D341Med (cell line): ENCODE data around the gene MARCHF3.
A peak's percentile ranks its signal among the peaks of the same experiment; 100 is the strongest.
"Not testable (repeated sequence)": the region's sequence is repeated elsewhere in the genome, so short reads cannot be mapped to it uniquely, and the experiment has no call there.

Experiments
- DNase-seq: peaks from one replicate; pipeline ENCODE4 v3.0.0; 2012; ENCODE audit warnings: low spot score

MARCHF3 gene

GRCh38 chr5:126847456-126847820, 182.9 kb downstream of the MARCHF3 start:
- peak; percentile 62 for DNase-seq

- no peak for DNase-seq
Measured at GRCh38 chr5:126846744-126847455, 183.5 kb downstream of the MARCHF3 start.

GRCh38 chr5:126846344-126846743, 184.0 kb downstream of the MARCHF3 start:
- DNase-seq, result no peak

DNA sequence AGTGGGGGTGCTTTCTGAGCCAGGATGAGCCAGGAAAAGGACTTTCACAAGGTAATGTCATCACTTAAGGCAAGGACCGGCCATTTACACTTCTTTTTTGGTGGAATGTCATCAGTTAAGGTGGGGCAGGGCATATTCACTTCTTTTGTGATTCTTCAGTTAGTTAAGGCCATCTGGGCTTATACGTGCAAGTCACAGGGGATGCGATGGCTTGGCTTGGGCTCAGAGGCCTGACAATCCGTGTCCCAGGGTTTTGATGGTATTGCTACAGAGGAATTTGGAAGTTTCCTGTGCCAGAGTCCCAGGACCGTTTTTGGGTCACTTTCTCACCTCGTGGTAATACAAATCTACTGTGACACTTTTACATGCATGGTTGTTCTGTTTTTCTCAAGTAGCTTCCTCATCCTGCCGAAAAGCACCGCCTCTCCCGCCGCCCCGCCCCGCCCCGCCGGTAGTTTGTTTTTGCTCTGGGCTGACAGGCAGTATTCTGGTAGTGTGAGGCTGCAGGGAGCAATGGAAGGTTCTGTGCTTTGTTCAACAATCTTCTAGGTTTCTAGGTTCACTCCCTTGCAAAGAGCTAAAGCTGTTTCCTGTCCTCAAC, 184.8 kb downstream of the MARCHF3 start:
- not testable (repeated sequence) for DNase-seq

DNA sequence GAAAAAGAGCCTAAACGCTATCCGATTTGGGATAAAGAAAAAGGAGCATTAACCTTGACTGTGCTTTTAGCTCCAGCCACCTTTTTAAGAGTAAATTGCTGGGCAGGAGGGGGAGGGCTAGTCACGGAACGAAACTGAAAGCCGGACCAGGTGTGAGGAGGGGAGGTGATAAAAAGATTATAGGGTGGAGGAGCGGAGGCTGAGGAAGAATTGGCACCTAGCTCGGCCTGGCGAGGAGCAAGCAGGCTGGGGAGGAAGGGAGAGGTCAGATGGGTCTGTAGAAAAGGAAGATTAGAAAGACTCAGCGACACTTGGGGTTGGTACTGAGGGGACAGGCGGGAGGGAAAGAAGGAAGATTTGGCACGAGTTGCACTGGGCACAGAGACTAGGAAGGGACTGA, 187.0 kb downstream of the MARCHF3 start:
- not testable (repeated sequence) for DNase-seq

DNA sequence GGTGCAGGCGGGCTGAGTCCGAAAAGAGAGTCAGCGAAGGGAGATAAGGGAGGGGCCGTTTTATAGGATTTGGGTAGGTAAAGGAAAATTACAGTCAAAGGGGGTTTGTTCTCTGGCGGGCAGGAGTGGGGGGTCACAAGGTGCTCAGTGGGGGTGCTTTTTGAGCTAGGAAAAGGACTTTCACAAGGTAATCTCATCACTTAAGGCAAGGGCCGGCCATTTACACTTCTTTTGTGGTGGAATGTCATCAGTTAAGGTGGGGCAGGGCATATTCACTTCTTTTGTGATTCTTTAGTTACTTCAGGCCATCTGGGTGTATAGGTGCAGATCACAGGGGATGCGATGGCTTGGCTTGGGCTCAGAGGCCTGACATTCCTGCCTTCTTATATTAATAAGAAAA, 191.0 kb downstream of the MARCHF3 start:
- not testable (repeated sequence) for DNase-seq

DNA sequence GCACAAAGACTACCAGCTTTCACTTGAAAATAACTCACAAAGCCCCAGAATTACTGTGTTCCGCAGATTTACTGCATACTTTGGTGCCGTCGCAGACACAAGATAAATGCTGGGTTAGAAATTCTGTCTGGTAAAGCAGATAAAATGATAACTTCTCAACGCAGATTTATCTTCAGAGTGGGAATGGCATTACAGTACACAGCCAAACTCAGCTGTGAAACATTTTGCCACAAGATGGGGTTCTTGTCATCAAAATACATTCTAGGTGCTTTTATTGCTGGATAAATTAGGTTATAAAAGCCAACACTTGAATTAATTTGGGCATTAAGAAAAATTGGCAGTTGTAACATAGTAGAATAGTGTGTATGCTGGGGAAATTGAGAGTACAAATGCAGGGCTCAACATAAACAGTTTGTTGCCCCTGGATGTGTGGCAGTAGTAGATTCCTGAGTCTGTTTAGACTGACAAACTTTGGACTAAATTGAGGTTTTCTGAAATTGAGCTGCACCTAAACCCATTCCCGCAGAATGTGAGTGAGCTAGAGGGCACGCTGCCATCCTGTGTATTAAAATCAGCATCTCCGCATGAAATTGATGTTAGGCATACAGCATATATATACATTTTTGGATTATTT, 192.3 kb downstream of the MARCHF3 start:
- DNase-seq, result no peak

DNA sequence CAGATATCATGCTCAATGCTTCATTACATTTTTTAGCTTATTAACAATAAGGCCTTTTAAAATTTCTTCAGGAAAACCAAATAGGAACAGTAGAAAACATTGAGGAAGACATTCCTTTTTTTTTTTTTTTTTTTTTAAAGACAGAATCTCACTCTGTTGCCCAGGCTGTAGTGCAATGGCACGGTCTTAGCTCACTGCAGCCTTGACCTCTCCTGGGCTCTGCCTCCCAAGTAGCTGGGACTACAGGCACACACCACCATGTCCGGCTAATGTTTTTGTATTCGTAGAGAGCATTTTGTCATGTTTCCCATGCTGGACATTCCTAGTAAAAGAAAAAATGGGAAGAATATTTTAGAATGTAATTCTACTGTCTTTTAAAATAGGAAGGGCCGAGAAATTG, 193.1 kb downstream of the MARCHF3 start:
- DNase-seq, result no peak

- no peak for DNase-seq
Measured at GRCh38 chr5:126836778-126837177, 193.6 kb downstream of the MARCHF3 start.

DNA sequence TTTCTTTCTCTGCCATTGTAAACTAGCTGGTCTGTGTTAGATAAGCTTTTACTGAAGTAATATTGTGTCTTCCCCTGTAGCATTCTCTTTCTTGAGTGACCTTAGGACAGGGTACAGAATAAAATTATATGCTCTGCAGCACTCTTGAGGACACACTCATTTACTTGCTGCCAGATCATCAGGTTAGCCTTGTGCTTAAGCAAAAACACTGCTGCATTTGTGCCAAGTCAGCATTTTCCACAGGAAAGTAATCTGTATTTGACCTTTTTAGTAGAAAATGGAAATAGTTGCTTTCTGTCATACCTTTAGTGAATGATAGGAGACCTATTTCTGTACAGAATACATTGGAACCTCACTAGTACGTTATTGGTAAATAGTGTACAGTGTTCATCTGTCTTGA, 199.2 kb downstream of the MARCHF3 start:
- no peak for DNase-seq

- no peak for DNase-seq
Measured at GRCh38 chr5:126830061-126830460, 200.3 kb downstream of the MARCHF3 start.

- DNase-seq, result peak; percentile 51
Measured at GRCh38 chr5:126829098-126829497, 201.3 kb downstream of the MARCHF3 start.

GRCh38 chr5:126826619-126827215, 203.6 kb downstream of the MARCHF3 start:
- DNase-seq, result no peak

- no peak for DNase-seq
Measured at GRCh38 chr5:126819253-126819652, 211.1 kb downstream of the MARCHF3 start.

- DNase-seq, result no peak
Measured at GRCh38 chr5:126818736-126819135, 211.6 kb downstream of the MARCHF3 start.
